A549 (cell line): Measurements from ENCODE around the gene ZNF385A. TPM values are rescaled to one million over a fixed set of nuclear protein-coding genes. Genes with fewer than 3 reads are reported as not detected.

Source experiments
- ATAC-seq, 2 experiments: fragments of 200-7000 bp in 1 of 2; fragments of >200 bp in 1 of 2; cut with Nextera tagmentation in 1 of 2; cut with Tn5 transposase in 1 of 2; 3 replicates each; pipeline versions ENCODE4 v1.8.0 to v1.9.1; 2018 to 2020; ENCODE audit warnings: mild to moderate bottlenecking in 1 of 2, moderate library complexity in 1 of 2
- CTCF ChIA-PET: fragments of 300-600 bp; sonication (Branson Sonifier 250); formaldehyde crosslinking; extraction: SDS; loops from one replicate; lab custom pipeline; 2021; ENCODE audit warnings: antibody characterized with exemption, inconsistent platforms; lab: Yijun Ruan, JAX
- POLR2A ChIA-PET: fragments of 350-600 bp; formaldehyde crosslinking; extraction: SDS; loops from one replicate; lab custom pipeline; 2021; ENCODE audit warnings: antibody characterized with exemption, inconsistent platforms; lab: Yijun Ruan, JAX
- DNase-seq, 2 experiments: peaks; one replicate each; pipeline versions ENCODE4 v3.0.0 to v3.0.0-alpha.2; 2011 to 2016; ENCODE audit warnings: low read depth in 1 of 2, low spot score in 1 of 2
- FAIRE-seq: peaks from 2 replicates; lab custom pipeline; 2011; peaks lifted over from hg19 to GRCh38; lab: Jason Lieb, UNC
- H3K27ac ChIP-seq, 2 experiments: fragments of >200 bp; sonication (Bioruptor Twin); formaldehyde crosslinking; 3 replicates each; pipeline ENCODE4 v1.5.1; 2016 to 2017
- H3K4me1 ChIP-seq: fragments of >200 bp; sonication (Bioruptor Twin); formaldehyde crosslinking; 3 replicates; pipeline ENCODE4 v1.6.1; 2016
- H3K4me2 ChIP-seq: fragments of >200 bp; sonication (Bioruptor Twin); formaldehyde crosslinking; 3 replicates; pipeline ENCODE4 v1.6.1; 2016
- H3K4me3 ChIP-seq: fragments of >200 bp; sonication (Bioruptor Twin); formaldehyde crosslinking; 3 replicates; pipeline ENCODE4 v1.5.1; 2016
- H3K9me3 ChIP-seq: fragments of >200 bp; sonication (Bioruptor Twin); formaldehyde crosslinking; 3 replicates; pipeline ENCODE4 v1.6.1; 2016
- BHLHE40 ChIP-seq: IDR thresholded peaks from 2 replicates; pipeline ENCODE4 v1.6.1; 2012; ENCODE audit warnings: low read depth, low read length, inconsistent platforms
- CBX8 ChIP-seq: fragments of 200-600 bp; sonication (generic); IDR thresholded peaks from 2 replicates; pipeline ENCODE4 v1.6.1; 2016
- CEBPB ChIP-seq, 2 experiments: fragments of >200 bp in 1 of 2; sonication (Bioruptor Twin) in 1 of 2; formaldehyde crosslinking in 1 of 2; IDR thresholded peaks; 2 replicates each; pipeline ENCODE4 v1.6.1; 2012 to 2016
- CHD2 ChIP-seq: fragments of 150-350 bp; IDR thresholded peaks from 2 replicates; pipeline ENCODE4 v1.6.1; 2014; ENCODE audit warnings: low read length; ENCODE audit not compliant: partially characterized antibody
- EHF ChIP-seq: fragments of 250-450 bp; sonication (Bioruptor Pico); IDR thresholded peaks from 2 replicates; pipeline ENCODE4 v1.5.0; 2020; ENCODE audit warnings: mild to moderate bottlenecking
- EP300 ChIP-seq, 2 experiments: fragments of >200 bp; sonication (Bioruptor Twin); formaldehyde crosslinking; IDR thresholded peaks; 2 replicates in 1 of 2; 3 replicates in 1 of 2; pipeline ENCODE4 v1.6.1; 2016 to 2017
- FOSB ChIP-seq: fragments of 250-450 bp; sonication (Bioruptor Pico); IDR thresholded peaks from 2 replicates; pipeline ENCODE4 v1.5.0; 2020; ENCODE audit warnings: mild to moderate bottlenecking, moderate library complexity
- FOSL2 ChIP-seq, 2 experiments: fragments of 450-650 bp in 1 of 2; fragments of >200 bp in 1 of 2; sonication (Bioruptor Twin) in 1 of 2; formaldehyde crosslinking; IDR thresholded peaks; 2 replicates each; pipeline versions ENCODE4 v1.5.0 to v1.6.1; 2016 to 2020; ENCODE audit warnings: mild to moderate bottlenecking in 1 of 2, moderate library complexity in 1 of 2
- FOXS1 ChIP-seq: fragments of 250-450 bp; sonication (Bioruptor Pico); IDR thresholded peaks from 2 replicates; pipeline ENCODE4 v1.5.0; 2020; ENCODE audit warnings: mild to moderate bottlenecking, moderate library complexity
- GATA3 ChIP-seq: IDR thresholded peaks from 2 replicates; pipeline ENCODE4 v1.6.1; 2012; ENCODE audit warnings: borderline replicate concordance
- HDAC2 ChIP-seq: fragments of 200-600 bp; sonication (generic); IDR thresholded peaks from 2 replicates; pipeline ENCODE4 v1.6.1; 2016
- HOXB13 ChIP-seq: fragments of 250-450 bp; sonication (Bioruptor Pico); IDR thresholded peaks from 2 replicates; pipeline ENCODE4 v1.5.0; 2020; ENCODE audit warnings: low read depth, mild to moderate bottlenecking, moderate library complexity
- HOXB5 ChIP-seq: fragments of 250-450 bp; sonication (Bioruptor Pico); IDR thresholded peaks from 2 replicates; pipeline ENCODE4 v1.5.0; 2020; ENCODE audit warnings: mild to moderate bottlenecking, moderate library complexity
- JUN ChIP-seq, 2 experiments: fragments of >200 bp; sonication (Bioruptor Twin); formaldehyde crosslinking; IDR thresholded peaks; 2 replicates in 1 of 2; 3 replicates in 1 of 2; pipeline ENCODE4 v1.6.1; 2016 to 2017
- POLR2AphosphoS2 ChIP-seq: conservative IDR thresholded peaks from 2 replicates; pipeline ENCODE4 v1.6.1; 2012; ENCODE audit warnings: low read length, improper control_type of control experiment, inconsistent platforms
- RCOR1 ChIP-seq: fragments of 150-350 bp; IDR thresholded peaks from 2 replicates; pipeline ENCODE4 v1.6.1; 2014; ENCODE audit warnings: antibody characterized with exemption, low read length, low read depth
- RNF2 ChIP-seq: fragments of 200-600 bp; sonication (generic); IDR thresholded peaks from 2 replicates; pipeline ENCODE4 v1.6.1; 2016; ENCODE audit warnings: low read depth, mild to moderate bottlenecking, antibody characterized with exemption, moderate library complexity, borderline replicate concordance
- TFCP2L1 ChIP-seq: fragments of 250-450 bp; sonication (Bioruptor Pico); IDR thresholded peaks from 2 replicates; pipeline ENCODE4 v1.5.0; 2021; ENCODE audit warnings: mild to moderate bottlenecking
- ZC3H11A ChIP-seq: fragments of 450-650 bp; IDR thresholded peaks from 2 replicates; pipeline ENCODE4 v1.6.1; 2014; ENCODE audit warnings: antibody characterized with exemption, mild to moderate bottlenecking
- ZNF302 ChIP-seq: fragments of 250-450 bp; sonication (Bioruptor Pico); IDR thresholded peaks from 2 replicates; pipeline ENCODE4 v1.9.0; 2021; ENCODE audit warnings: inconsistent platforms, mild to moderate bottlenecking, moderate library complexity
- WGBS: methylation state at CpG from one replicate; pipeline ENCODE4 v1.1.6; 2017; ENCODE audit errors: missing lambda C conversion rate; 5-methylcytosine and 5-hydroxymethylcytosine counted together
- polyA plus RNA-seq, 4 experiments: library from polyadenylated mRNA; depleted of rRNA in 3 of 4; stranded (reverse); fragments of >200 nt; fragmentation: RNase III in 1 of 4; extraction: RNeasy Plus Mini Kit Qiagen cat#74134 plus additional on column Dnase treatment in 1 of 4; gene quantifications; 2 replicates in 3 of 4; 3 replicates in 1 of 4; pipeline ENCODE4 v1.2.3, GENCODE V29; 2011 to 2017
- TF ChIP-seq, protein P1 (sequence below): fragments of >200 bp; sonication (Bioruptor Twin); formaldehyde crosslinking; IDR thresholded peaks from 3 replicates; pipeline ENCODE4 v1.5.1; 2016
- TF ChIP-seq, protein P2 (sequence below): IDR thresholded peaks from 2 replicates; pipeline ENCODE4 v1.6.1; 2012; ENCODE audit warnings: low read depth, borderline replicate concordance
- TF ChIP-seq, protein P3 (sequence below): IDR thresholded peaks from 2 replicates; pipeline ENCODE4 v1.6.1; 2012
- TF ChIP-seq, protein P4 (sequence below): IDR thresholded peaks from 2 replicates; pipeline ENCODE4 v1.6.1; 2012
- TF ChIP-seq, protein P5 (sequence below): fragments of 200-600 bp; sonication (generic); IDR thresholded peaks from 2 replicates; pipeline ENCODE4 v1.6.1; 2016; ENCODE audit warnings: antibody characterized with exemption, mild to moderate bottlenecking, moderate library complexity
- TF ChIP-seq, protein P6 (sequence below): fragments of >200 bp; sonication (Bioruptor Twin); formaldehyde crosslinking; IDR thresholded peaks from 2 replicates; pipeline ENCODE4 v1.6.1; 2016

The ZNF385A gene
- polyA plus RNA-seq, 2 of the 4 experiments (the other 2 are of a cell fraction) = 1.8 to 14.9 TPM

DNA sequence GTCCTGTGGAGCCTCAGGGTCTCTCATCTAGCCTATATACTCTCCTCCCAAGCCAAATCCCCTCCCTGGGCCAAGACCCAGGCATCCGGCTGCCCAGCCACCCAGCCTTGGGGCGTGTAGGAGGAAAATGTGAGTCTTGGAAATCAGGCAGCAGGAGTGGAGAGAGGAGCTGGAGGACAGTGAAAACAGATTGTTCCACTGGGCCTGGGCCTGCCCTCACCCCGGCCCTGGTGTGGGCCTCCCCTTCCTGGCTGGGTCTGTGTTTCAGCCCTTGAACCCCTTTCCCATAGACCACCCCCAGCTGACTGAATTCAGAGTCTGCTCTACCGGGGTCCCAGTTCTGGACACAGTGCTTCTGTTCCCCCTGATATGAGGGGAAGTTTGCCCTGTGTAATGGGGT, 27.8 kb upstream of the ZNF385A start:
- ATAC-seq (no peak), DNase-seq (no peak), FAIRE-seq (no peak)
- peak overlapping the region; percentile 54; the same call in 2 of the 3 replicates for H3K4me2 ChIP-seq
- ChIA-PET CTCF (interaction anchor here (1.2 to 47.9 kb wide), 7 partner anchors 12 to 33 kb away, joined by 4 to 1279 read pairs (median 8); no protein-coding TSS in a partner anchor), POLR2A (no interaction called here)
- H3K4me1 ChIP-seq = peaks cover 49% of the 10 kb centered on the region
- H3K27ac ChIP-seq = peak overlapping the region; percentile 52 to 74; a peak in 3 of 6 replicates
- no peak overlapping the region for H3K4me3 ChIP-seq
- TF ChIP-seq POLR2AphosphoS2 (no peak), HOXB13 (CRISPR knock-in tag) (no peak), RCOR1 (no peak)
- TF ChIP-seq, protein P1, sequence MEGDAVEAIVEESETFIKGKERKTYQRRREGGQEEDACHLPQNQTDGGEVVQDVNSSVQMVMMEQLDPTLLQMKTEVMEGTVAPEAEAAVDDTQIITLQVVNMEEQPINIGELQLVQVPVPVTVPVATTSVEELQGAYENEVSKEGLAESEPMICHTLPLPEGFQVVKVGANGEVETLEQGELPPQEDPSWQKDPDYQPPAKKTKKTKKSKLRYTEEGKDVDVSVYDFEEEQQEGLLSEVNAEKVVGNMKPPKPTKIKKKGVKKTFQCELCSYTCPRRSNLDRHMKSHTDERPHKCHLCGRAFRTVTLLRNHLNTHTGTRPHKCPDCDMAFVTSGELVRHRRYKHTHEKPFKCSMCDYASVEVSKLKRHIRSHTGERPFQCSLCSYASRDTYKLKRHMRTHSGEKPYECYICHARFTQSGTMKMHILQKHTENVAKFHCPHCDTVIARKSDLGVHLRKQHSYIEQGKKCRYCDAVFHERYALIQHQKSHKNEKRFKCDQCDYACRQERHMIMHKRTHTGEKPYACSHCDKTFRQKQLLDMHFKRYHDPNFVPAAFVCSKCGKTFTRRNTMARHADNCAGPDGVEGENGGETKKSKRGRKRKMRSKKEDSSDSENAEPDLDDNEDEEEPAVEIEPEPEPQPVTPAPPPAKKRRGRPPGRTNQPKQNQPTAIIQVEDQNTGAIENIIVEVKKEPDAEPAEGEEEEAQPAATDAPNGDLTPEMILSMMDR = no peak
- WGBS = 78% methylated on average over 4 of the region's 4 CpGs
- H3K9me3 ChIP-seq = no peaks in the 10 kb centered on the region

DNA sequence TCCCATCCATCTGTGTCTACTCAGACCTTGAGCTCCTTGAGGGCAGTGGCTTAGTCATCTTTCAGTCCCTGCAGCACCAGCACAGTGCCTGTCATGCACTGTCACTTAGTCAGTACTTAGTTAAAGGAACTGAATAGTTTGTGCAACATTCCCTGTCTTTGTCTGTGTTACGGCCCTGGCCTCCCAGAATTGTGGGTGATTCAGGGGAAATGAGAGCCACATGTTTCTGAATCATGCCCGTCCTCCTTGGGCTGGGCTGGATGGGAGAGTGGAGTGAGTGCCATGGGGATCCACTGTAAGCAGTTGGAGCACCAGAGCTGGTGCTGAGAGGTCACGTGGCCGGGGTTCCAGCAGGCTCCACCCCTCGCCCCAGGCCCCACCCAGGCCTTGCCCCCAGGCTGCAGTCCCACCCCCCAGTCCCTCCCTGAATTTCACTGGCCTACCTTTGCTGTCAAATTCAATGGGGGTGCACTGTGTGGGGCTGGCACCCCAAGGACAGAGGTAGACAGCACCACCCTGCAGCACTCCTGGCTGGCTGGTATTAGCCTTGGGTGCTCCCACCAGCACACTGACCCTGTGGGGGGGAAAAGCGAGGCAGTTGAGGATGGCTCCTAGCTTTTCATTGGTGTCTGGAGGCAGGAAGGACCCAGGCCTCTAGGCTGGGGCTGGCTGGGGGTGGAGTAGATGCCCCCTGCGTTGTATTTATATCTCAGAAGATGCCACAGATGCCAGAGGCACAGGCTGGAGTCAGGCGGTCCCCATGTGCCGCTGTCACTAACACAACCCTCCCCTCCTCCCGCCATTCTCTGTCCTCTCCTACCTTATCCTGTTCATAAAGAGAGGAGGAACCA, 27.1 kb upstream of the ZNF385A start:
- peak; percentile 79 to 87 for ATAC-seq
- WGBS = 63% methylated on average over 8 of the region's 10 CpGs
- Histone ChIP-seq H3K4me1 (peaks cover 42% of the 10 kb centered on the region), H3K9me3 (no peaks in the 10 kb centered on the region), H3K4me2 (peak overlapping the region; percentile 54), H3K27ac (peak overlapping the region; percentile 52 to 74; a peak in 4 of 6 replicates), H3K4me3 (no peak overlapping the region)
- DNase-seq = peak in 1 of 2 experiments; percentile 53
- ChIA-PET POLR2A (interaction anchor here (0.8 kb wide), 1 partner anchor 9 kb away, joined by 3 read pairs; no protein-coding TSS in a partner anchor), CTCF (interaction anchor here (1.1 to 47.9 kb wide), 9 partner anchors 8 to 41 kb away, joined by 3 to 1279 read pairs (median 5); no protein-coding TSS in a partner anchor)
- no peak for FAIRE-seq
- TF ChIP-seq TFCP2L1 (CRISPR knock-in tag) = no peak
- TF ChIP-seq CEBPB (IDR thresholded peaks at IDR 0.05) = no peak
- no peak for TF ChIP-seq HOXB13 (CRISPR knock-in tag)
- TF ChIP-seq EHF (CRISPR knock-in tag) = no peak
- TF ChIP-seq EP300 (IDR thresholded peaks at IDR 0.05) = no peak
- TF ChIP-seq, protein P2, sequence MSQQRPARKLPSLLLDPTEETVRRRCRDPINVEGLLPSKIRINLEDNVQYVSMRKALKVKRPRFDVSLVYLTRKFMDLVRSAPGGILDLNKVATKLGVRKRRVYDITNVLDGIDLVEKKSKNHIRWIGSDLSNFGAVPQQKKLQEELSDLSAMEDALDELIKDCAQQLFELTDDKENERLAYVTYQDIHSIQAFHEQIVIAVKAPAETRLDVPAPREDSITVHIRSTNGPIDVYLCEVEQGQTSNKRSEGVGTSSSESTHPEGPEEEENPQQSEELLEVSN = no peak
- TF ChIP-seq, protein P3, sequence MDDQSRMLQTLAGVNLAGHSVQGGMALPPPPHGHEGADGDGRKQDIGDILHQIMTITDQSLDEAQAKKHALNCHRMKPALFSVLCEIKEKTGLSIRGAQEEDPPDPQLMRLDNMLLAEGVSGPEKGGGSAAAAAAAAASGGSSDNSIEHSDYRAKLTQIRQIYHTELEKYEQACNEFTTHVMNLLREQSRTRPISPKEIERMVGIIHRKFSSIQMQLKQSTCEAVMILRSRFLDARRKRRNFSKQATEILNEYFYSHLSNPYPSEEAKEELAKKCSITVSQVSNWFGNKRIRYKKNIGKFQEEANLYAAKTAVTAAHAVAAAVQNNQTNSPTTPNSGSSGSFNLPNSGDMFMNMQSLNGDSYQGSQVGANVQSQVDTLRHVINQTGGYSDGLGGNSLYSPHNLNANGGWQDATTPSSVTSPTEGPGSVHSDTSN = no peak
- no peak for TF ChIP-seq FOSB
- TF ChIP-seq RCOR1 = no peak
- no peak for TF ChIP-seq JUN (IDR thresholded peaks at IDR 0.05)
- TF ChIP-seq HDAC2 = no peak
- TF ChIP-seq RNF2 = no peak
- TF ChIP-seq POLR2AphosphoS2 = no peak
- no peak for TF ChIP-seq FOXS1 (CRISPR knock-in tag)
- TF ChIP-seq, protein P4, sequence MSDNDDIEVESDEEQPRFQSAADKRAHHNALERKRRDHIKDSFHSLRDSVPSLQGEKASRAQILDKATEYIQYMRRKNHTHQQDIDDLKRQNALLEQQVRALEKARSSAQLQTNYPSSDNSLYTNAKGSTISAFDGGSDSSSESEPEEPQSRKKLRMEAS = peak; percentile 22; the same call in 1 of the 2 replicates
- TF ChIP-seq GATA3 = no peak
- peak; percentile 27; the same call in 1 of the 2 replicates for TF ChIP-seq FOSL2 (IDR thresholded peaks at IDR 0.05)
- TF ChIP-seq FOSL2 (CRISPR knock-in tag; IDR thresholded peaks at IDR 0.05) = peak; percentile 58
- TF ChIP-seq CBX8 = no peak
- TF ChIP-seq ZC3H11A = no peak
- no peak for TF ChIP-seq ZNF302 (CRISPR knock-in tag)
- no peak for TF ChIP-seq HOXB5 (CRISPR knock-in tag)
- TF ChIP-seq CHD2 = no peak
- TF ChIP-seq, protein P5, sequence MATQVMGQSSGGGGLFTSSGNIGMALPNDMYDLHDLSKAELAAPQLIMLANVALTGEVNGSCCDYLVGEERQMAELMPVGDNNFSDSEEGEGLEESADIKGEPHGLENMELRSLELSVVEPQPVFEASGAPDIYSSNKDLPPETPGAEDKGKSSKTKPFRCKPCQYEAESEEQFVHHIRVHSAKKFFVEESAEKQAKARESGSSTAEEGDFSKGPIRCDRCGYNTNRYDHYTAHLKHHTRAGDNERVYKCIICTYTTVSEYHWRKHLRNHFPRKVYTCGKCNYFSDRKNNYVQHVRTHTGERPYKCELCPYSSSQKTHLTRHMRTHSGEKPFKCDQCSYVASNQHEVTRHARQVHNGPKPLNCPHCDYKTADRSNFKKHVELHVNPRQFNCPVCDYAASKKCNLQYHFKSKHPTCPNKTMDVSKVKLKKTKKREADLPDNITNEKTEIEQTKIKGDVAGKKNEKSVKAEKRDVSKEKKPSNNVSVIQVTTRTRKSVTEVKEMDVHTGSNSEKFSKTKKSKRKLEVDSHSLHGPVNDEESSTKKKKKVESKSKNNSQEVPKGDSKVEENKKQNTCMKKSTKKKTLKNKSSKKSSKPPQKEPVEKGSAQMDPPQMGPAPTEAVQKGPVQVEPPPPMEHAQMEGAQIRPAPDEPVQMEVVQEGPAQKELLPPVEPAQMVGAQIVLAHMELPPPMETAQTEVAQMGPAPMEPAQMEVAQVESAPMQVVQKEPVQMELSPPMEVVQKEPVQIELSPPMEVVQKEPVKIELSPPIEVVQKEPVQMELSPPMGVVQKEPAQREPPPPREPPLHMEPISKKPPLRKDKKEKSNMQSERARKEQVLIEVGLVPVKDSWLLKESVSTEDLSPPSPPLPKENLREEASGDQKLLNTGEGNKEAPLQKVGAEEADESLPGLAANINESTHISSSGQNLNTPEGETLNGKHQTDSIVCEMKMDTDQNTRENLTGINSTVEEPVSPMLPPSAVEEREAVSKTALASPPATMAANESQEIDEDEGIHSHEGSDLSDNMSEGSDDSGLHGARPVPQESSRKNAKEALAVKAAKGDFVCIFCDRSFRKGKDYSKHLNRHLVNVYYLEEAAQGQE = no peak
- TF ChIP-seq, protein P6, sequence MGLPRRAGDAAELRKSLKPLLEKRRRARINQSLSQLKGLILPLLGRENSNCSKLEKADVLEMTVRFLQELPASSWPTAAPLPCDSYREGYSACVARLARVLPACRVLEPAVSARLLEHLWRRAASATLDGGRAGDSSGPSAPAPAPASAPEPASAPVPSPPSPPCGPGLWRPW = no peak
- TF ChIP-seq BHLHE40 = no peak
